ENCODE data around the gene MRGPRX4. TPM values are rescaled to one million over a fixed set of nuclear protein-coding genes. Genes with fewer than 3 reads are reported as not detected.
"Not testable (repeated sequence)": the region's sequence is repeated elsewhere in the genome, so short reads cannot be mapped to it uniquely, and the experiment has no call there.

The MRGPRX4 gene
- polyA plus RNA-seq, 1 experiment: not detected

GRCh38 chr11:18191376-18191775 lies 18.7 kb downstream of the MRGPRX4 start:
- CTCF ChIA-PET: interaction anchor here (0.6 kb wide), 1 partner anchor 408 kb away, joined by 3 read pairs; the partner anchor contains the start of gene MISFA
- POLR2A ChIA-PET: no interaction called here
- Histone ChIP-seq H3K27me3 (ENCODE audit: control insufficient read depth, insufficient read depth, low read length) (no peaks in the 10 kb centered on the region; the same call in 1 of the 2 replicates), H3K36me3 (ENCODE audit: control insufficient read depth, insufficient read depth, low read length) (no peaks in the 10 kb centered on the region), H3K4me3 (ENCODE audit: low read depth, low read length) (no peak overlapping the region)
- no peak for TF ChIP-seq CTCF (IDR thresholded peaks at IDR 0.05; ENCODE audit: insufficient read depth, low read depth, low read length)
- no peak for DNase-seq (ENCODE audit: low read depth)

- CTCF ChIA-PET: no interaction called here
- no peak overlapping the region for H3K4me3 ChIP-seq (ENCODE audit: low read depth, low read length)
- no peaks in the 10 kb centered on the region; the same call in 1 of the 2 replicates for H3K27me3 ChIP-seq (ENCODE audit: control insufficient read depth, insufficient read depth, low read length)
- no peaks in the 10 kb centered on the region for H3K36me3 ChIP-seq (ENCODE audit: control insufficient read depth, insufficient read depth, low read length)
- TF ChIP-seq CTCF (IDR thresholded peaks at IDR 0.05; ENCODE audit: insufficient read depth, low read depth, low read length): no peak
- no peak for DNase-seq (ENCODE audit: low read depth)
- POLR2A ChIA-PET: no interaction called here
These were observed 20.4 kb downstream of the MRGPRX4 start for GRCh38 chr11:18193010-18193409.

GRCh38 chr11:18196532-18196931 lies 23.9 kb downstream of the MRGPRX4 start:
- TF ChIP-seq CTCF (IDR thresholded peaks at IDR 0.05; ENCODE audit: insufficient read depth, low read depth, low read length): no peak
- no peaks in the 10 kb centered on the region for H3K27me3 ChIP-seq (ENCODE audit: control insufficient read depth, insufficient read depth, low read length)
- H3K36me3 ChIP-seq (ENCODE audit: control insufficient read depth, insufficient read depth, low read length): no peaks in the 10 kb centered on the region
- ChIA-PET CTCF (no interaction called here), POLR2A (no interaction called here)
- no peak for DNase-seq (ENCODE audit: low read depth)
- H3K4me3 ChIP-seq (ENCODE audit: low read depth, low read length): no peak overlapping the region

GRCh38 chr11:18197738-18198137 lies 25.1 kb downstream of the MRGPRX4 start:
- CTCF ChIA-PET: interaction anchor here (0.6 kb wide), 1 partner anchor 82 kb away, joined by 3 read pairs; no protein-coding TSS in a partner anchor
- H3K4me3 ChIP-seq (ENCODE audit: low read depth, low read length); POLR2A ChIA-PET; DNase-seq (ENCODE audit: low read depth); H3K36me3 ChIP-seq (ENCODE audit: control insufficient read depth, insufficient read depth, low read length); H3K27me3 ChIP-seq (ENCODE audit: control insufficient read depth, insufficient read depth, low read length): not testable (repeated sequence)

GRCh38 chr11:18203723-18204122 lies 31.1 kb downstream of the MRGPRX4 start:
- POLR2A ChIA-PET: no interaction called here
- DNase-seq (ENCODE audit: low read depth): no peak
- H3K27me3 ChIP-seq (ENCODE audit: control insufficient read depth, insufficient read depth, low read length): peaks cover 1% of the 10 kb centered on the region
- no peak overlapping the region for H3K4me3 ChIP-seq (ENCODE audit: low read depth, low read length)
- CTCF ChIA-PET: interaction anchor here (0.7 to 1.2 kb wide), 3 partner anchors 88 to 472 kb away, joined by 3 to 7 read pairs (median 3); no protein-coding TSS in a partner anchor
- peak; percentile 46 for TF ChIP-seq CTCF (IDR thresholded peaks at IDR 0.05; ENCODE audit: insufficient read depth, low read depth, low read length)
- no peaks in the 10 kb centered on the region for H3K36me3 ChIP-seq (ENCODE audit: control insufficient read depth, insufficient read depth, low read length)

GRCh38 chr11:18204220-18204619 lies 31.6 kb downstream of the MRGPRX4 start:
- Histone ChIP-seq H3K36me3 (ENCODE audit: control insufficient read depth, insufficient read depth, low read length) (no peaks in the 10 kb centered on the region), H3K4me3 (ENCODE audit: low read depth, low read length) (no peak overlapping the region), H3K27me3 (ENCODE audit: control insufficient read depth, insufficient read depth, low read length) (peaks cover 4% of the 10 kb centered on the region)
- POLR2A ChIA-PET: no interaction called here
- TF ChIP-seq CTCF (IDR thresholded peaks at IDR 0.05; ENCODE audit: insufficient read depth, low read depth, low read length): no peak
- CTCF ChIA-PET: interaction anchor here (0.7 to 2.2 kb wide), 4 partner anchors 89 to 473 kb away, joined by 3 to 7 read pairs (median 4); no protein-coding TSS in a partner anchor
- no peak for DNase-seq (ENCODE audit: low read depth)

Measured in BJ (cell line).